Cerebellar cortex (tissue), 1 donor: ENCODE results near the gene CHN2.

ENCODE experiments used
- DNase-seq: peaks from one replicate; pipeline ENCODE4 v3.0.0-alpha.2; 2015; ENCODE audit warnings: low spot score

Gene CHN2

GRCh38 chr7:29310625-29311024, 116.0 kb downstream of the CHN2 start:
- no peak for DNase-seq

GRCh38 chr7:29311314-29311713, 116.7 kb downstream of the CHN2 start:
- DNase-seq, result no peak

DNA sequence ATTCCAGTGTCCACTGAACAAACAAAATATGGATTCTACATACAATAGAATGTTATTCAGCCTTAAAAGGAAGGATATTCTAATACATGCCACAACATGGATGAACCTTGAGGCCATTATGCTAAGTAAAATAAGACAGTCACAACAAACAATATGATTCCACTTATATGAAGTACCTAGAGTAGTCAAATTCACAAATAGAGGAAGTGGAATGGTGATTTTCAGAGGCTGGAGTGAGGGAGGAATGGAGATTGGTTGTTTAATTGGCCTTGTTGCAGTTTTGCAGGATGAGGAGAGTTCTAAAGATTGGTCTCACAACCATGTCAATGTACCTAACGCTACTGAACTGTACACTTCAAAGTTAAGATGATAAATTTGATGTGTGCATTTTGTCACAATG, 119.6 kb downstream of the CHN2 start:
- peak; percentile 18 for DNase-seq

DNA sequence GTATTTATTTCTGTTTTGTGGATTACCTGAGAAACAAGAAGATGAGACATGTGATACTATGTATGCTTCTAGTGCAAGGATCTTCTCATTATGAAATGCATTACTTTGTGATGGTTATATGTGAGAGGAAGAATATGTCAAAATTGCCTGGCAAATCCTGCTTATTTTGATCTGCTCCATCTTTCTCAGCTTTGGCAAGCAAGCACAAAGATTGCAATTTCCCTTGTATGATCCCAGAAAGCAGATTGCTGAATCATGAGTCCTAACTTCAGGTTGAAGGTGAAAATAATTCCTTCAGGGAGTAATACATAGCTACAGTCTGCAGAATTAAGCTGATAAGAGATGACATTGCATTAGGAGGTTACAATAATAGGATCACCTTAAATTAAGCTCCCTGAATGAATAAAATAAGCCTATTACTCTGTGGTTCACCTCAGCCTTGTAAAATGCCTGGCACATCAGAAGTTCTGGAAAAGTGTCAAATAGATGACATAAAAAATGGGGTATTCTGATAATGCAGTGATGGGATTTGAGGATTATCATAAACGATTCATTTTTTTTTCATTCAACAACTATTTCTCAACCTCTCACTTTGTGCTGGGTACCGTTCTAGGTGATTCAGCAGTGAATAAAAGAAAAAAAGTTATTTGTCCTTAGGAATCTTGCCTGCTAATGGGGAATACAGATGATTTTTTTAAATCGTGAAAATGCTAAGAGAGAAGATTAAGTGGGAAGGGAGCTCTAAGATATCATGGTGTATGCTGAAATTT, 120.7 kb downstream of the CHN2 start:
- peak; percentile 33 for DNase-seq

GRCh38 chr7:29315892-29316270, 121.3 kb downstream of the CHN2 start:
- peak; percentile 54 for DNase-seq

GRCh38 chr7:29316926-29317325, 122.4 kb downstream of the CHN2 start:
- DNase-seq, result no peak

DNA sequence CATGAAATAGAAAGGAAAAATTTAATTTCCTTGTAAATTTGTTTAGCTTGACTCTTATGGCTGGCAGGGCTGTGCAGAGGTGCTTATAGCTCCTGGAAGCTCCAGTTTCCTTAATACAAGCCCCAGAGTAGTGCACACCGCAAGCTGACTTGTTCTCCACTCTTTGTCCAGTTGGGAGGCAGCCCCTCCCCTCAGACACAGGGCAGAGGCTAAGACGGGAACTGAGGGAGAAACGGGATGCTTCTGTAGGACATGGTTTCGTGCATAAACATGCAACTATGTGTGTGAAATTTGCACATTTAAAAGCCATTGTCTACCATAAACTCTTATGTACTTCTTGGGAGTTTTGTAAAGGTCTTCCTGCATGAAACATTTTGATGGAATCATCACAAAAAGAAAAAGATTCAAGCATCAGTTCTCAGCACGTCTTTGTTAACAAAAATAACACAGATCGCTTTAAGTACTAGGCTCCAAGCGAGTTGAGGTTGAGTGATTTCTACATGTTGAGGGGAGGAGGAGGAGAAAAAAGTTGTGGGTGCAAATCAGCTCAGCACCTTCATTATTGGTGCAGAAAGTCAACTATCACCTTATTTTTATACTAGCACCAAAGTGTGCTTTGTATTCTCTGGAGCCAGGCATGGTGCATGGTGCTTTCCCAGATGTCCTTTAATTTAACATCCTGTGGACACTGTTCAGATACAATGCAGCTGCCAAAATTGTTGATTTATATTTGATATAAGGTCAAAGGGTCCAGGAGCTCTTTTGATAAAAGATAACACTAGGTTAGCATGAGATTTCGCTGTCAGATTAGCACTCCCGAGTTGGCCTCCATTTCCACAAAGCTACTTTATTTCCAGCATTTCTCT, 124.5 kb downstream of the CHN2 start:
- DNase-seq, result peak; percentile 45

DNA sequence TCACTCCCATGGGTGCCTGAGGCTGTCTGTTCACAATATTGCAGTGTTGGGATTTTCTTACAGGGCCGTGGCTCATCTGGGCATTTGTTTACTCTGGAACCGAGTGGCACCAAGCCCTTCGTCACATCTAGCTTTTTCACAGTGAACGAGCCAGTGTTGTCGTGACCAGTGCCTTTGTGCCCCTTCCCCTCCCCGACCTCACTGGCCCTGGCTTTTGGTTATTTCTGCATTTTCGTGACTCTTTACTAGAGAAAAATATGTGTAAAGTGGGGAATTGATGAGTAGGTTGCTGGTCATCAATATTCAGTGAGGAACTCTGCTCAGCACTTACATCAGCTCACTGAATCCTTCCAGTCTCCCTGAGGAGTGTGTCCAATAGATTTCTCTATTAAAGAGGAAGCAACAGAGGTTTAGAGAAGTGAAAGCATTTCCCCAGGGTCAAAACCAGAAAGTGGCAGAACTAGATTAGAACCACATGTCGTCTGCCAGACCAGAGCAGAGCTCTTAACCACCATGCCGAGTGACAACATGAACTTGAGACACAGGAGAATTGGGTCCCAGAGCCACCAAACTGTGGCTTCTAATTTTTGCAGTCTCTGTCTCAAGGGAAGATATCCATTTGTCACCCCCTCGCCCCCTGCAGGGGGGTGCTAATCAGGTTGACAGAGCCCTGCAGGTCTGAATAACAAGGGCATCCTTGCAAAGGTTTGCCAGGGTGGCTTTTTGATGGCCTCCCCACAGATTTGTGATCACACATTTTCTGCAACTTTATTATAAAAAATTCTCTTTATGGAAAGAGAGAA, 125.3 kb downstream of the CHN2 start:
- DNase-seq, result no peak

- DNase-seq, result peak; percentile 61
Measured at GRCh38 chr7:29320577-29320976, 126.0 kb downstream of the CHN2 start.

GRCh38 chr7:29322023-29322712, 127.6 kb downstream of the CHN2 start:
- DNase-seq, result no peak

GRCh38 chr7:29325476-29325875, 130.9 kb downstream of the CHN2 start:
- DNase-seq, result no peak

DNA sequence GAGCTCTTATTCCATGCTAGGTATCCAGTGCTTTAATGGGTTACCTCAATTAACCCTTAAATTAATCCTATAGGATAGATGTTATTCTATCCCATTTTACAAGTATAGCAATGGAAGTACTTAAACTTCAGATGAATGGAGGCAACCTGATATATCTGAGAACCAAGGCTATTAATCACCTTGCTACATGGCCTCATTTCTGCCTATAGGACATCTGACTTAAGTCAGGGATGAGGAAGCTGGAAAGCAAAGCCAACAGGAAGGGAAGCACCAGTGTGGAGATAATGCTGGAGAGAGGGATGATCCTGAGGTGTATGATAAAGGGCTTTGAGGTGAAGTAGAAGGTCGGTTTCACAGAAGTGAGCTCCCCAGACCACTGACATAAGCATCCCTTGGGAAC, 132.3 kb downstream of the CHN2 start:
- DNase-seq, result no peak

DNA sequence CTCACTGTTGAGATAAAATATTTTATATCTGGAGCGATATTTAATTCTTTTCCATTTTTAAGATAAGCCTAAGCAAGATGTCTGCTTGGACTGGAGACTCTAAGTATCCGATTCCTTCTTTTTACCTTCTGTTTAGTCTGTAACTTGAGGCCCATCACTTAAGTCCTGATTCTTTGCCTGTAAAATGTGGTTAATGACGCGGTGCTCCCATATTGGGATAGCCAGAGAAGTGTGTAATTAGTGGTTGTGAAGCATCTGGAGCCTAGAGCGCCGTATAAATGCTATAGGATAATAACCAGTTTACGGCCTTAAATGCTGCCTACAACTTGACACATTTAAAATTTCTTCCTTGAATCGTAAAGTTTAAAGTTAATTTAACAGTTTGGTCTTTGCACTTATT, 132.9 kb downstream of the CHN2 start:
- no peak for DNase-seq

- DNase-seq, result no peak
Measured at GRCh38 chr7:29328045-29328444, 133.5 kb downstream of the CHN2 start.

DNA sequence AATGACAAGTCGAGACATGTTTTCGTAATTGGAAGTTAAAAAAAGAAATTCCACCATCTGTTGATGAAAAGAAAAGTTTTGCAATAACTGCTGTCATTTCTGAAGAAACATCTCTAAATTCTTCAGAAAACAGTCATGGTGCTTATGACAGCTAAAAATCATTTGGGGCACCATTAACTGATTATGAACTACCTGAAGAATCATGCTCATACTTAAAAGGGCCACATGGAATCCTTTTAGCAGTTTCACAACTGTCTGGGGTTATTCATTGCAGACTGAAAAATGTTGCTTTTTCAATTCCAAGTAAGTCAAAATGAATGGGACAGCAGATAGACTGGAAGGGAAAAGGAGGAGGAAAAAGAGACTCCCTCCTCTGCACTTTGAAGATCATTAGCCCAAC, 134.2 kb downstream of the CHN2 start:
- DNase-seq, result no peak

- DNase-seq, result no peak
Measured at GRCh38 chr7:29329686-29330085, 135.1 kb downstream of the CHN2 start.

- DNase-seq, result no peak
Measured at GRCh38 chr7:29330136-29330535, 135.6 kb downstream of the CHN2 start.

DNA sequence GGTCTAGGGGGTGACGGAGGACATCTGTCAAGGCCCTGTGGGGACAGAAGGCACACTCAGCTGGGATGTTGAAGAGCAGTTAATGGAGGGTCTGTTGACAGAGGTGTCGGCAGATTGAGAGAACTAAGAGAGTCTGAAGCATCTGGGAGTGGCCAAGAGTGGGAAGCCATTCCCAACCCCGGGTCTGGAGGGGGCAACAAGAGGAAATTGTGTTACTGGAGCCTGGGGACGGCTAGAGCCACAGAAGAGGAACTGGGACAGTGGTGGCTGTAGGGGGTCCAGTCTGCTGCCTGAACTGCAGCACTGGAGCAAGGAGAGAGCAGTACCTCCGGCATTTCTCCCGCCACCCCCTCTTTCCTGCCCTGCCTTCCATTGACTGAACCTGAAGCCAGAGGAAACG, 136.6 kb downstream of the CHN2 start:
- peak; percentile 52 for DNase-seq

- DNase-seq, result peak; percentile 51
Measured at GRCh38 chr7:29332042-29332811, 137.7 kb downstream of the CHN2 start.

DNA sequence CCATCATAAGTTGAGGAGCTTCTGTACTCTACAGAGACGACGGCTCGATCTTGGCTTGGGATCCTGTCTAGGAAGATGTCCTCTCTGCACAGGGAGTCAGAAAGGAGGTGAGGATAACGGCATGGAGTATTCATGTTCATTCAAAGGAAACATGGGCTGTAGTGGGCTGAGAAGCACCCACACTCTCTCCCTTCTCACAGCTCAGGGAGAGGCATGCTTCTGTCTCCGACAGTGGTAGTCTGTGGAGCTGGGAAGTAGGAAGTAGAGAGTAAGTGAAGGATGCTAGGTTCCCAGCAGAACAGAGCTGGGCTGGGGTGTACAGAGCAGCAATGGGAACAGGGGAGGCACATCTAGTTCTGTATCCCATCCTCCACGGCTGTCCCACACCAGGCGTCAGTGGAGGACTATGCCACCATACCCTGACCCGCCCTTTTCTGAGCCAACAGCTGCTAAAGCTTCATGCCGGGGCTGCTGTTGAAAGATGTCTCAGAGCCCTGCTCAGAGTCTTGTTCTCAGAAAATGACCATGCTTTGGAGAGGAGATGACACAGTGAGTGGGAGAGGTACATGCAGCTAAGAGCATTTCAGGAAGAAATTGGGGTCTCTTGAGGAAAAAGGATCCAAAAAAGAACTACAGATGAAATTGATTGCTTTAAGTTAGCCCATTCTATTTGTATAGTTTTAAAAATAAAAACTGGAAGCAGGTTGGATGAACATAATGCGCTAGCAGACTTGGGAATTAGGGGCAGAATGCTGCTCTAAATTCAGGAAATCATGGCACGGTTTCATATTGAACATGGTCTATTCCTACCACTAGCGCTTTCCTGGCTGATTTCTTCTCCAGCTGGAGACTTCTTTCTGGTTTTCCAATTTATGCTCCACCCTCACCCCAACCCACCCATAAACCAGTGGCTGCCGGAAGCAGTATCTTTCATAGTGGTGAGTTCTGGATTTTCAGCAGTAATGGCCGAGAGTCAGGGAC, 138.6 kb downstream of the CHN2 start:
- DNase-seq, result no peak
